Measurements from ENCODE around the gene ZSWIM5. TPM values are rescaled to one million over a fixed set of nuclear protein-coding genes. Genes with fewer than 3 reads are reported as not detected.

The ZSWIM5 gene
- total RNA-seq, 1 donor from 2014 or later: 22.6 TPM

- DNase-seq: no peak
These were observed 182.7 kb downstream of the ZSWIM5 start for GRCh38 chr1:45023663-45024062.

GRCh38 chr1:45018599-45019230 lies 187.7 kb downstream of the ZSWIM5 start:
- no peak for DNase-seq

- DNase-seq: no peak
These were observed 189.6 kb downstream of the ZSWIM5 start for GRCh38 chr1:45016767-45017166.

- no peak for DNase-seq
These were observed 190.2 kb downstream of the ZSWIM5 start for GRCh38 chr1:45016090-45016697.

GRCh38 chr1:45015683-45016082 lies 190.7 kb downstream of the ZSWIM5 start:
- DNase-seq: no peak

GRCh38 chr1:45014321-45015028 lies 191.9 kb downstream of the ZSWIM5 start:
- peak; percentile 38 for DNase-seq

GRCh38 chr1:45013551-45014209 lies 192.7 kb downstream of the ZSWIM5 start:
- DNase-seq: no peak

GRCh38 chr1:45012639-45013278 lies 193.6 kb downstream of the ZSWIM5 start:
- DNase-seq: peak; percentile 54

- peak; percentile 85 for DNase-seq
These were observed 194.4 kb downstream of the ZSWIM5 start, which contains the start of gene UROD for GRCh38 chr1:45011837-45012638. TSS of gene UROD (plus strand) at chr1:45012254. CDS start at chr1:45012266, 12 bp downstream.

- peak; percentile 81 for DNase-seq
These were observed 195.3 kb downstream of the ZSWIM5 start, which contains the start of gene HECTD3 for GRCh38 chr1:45010855-45011811. TSS of gene HECTD3 (minus strand) at chr1:45011324. CDS start at chr1:45011257, 67 bp downstream.

- DNase-seq: no peak
These were observed 196.2 kb downstream of the ZSWIM5 start for GRCh38 chr1:45009956-45010854.

GRCh38 chr1:45009296-45009865 lies 197.0 kb downstream of the ZSWIM5 start:
- no peak for DNase-seq

GRCh38 chr1:45008516-45008915 lies 197.9 kb downstream of the ZSWIM5 start:
- no peak for DNase-seq

- DNase-seq: no peak
These were observed 198.3 kb downstream of the ZSWIM5 start for GRCh38 chr1:45008076-45008475.

- no peak for DNase-seq
These were observed 199.1 kb downstream of the ZSWIM5 start for GRCh38 chr1:45007311-45007710.

GRCh38 chr1:45005761-45006160 lies 200.6 kb downstream of the ZSWIM5 start:
- no peak for DNase-seq

GRCh38 chr1:45004281-45004920 lies 202.0 kb downstream of the ZSWIM5 start:
- no peak for DNase-seq

- no peak for DNase-seq
These were observed 202.7 kb downstream of the ZSWIM5 start for GRCh38 chr1:45003741-45004140.
